ENCODE results near the gene BCAP31. TPM values are rescaled to one million over a fixed set of nuclear protein-coding genes. Genes with fewer than 3 reads are reported as not detected.
A peak's percentile ranks its signal among the peaks of the same experiment; 100 is the strongest.

BCAP31 gene
- total RNA-seq, 4 donors from 2014 or later = 99.0 to 126 (median 114) TPM

GRCh38 chrX:153722704-153723350, 1.4 kb downstream of the BCAP31 start:
- no peak for TF ChIP-seq POLR2A (IDR thresholded peaks at IDR 0.05)
- TF ChIP-seq, protein P1, sequence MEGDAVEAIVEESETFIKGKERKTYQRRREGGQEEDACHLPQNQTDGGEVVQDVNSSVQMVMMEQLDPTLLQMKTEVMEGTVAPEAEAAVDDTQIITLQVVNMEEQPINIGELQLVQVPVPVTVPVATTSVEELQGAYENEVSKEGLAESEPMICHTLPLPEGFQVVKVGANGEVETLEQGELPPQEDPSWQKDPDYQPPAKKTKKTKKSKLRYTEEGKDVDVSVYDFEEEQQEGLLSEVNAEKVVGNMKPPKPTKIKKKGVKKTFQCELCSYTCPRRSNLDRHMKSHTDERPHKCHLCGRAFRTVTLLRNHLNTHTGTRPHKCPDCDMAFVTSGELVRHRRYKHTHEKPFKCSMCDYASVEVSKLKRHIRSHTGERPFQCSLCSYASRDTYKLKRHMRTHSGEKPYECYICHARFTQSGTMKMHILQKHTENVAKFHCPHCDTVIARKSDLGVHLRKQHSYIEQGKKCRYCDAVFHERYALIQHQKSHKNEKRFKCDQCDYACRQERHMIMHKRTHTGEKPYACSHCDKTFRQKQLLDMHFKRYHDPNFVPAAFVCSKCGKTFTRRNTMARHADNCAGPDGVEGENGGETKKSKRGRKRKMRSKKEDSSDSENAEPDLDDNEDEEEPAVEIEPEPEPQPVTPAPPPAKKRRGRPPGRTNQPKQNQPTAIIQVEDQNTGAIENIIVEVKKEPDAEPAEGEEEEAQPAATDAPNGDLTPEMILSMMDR (IDR thresholded peaks at IDR 0.05) = no peak
- no peak for TF ChIP-seq EP300 (IDR thresholded peaks at IDR 0.05)
- Histone ChIP-seq H3K27ac (peak overlapping the region in 2 of 4 donors; percentile 85 to 91), H3K4me1 (peaks cover 0 to 45% (median 33%) of the 10 kb centered on the region in 4 donors), H3K9me3 (no peaks in the 10 kb centered on the region), H3K27me3 (no peaks in the 10 kb centered on the region), H3K4me3 (peak overlapping the region; percentile 58 to 83 (median 70)), H3K36me3 (peaks cover 0 to 29% (median 0%) of the 10 kb centered on the region in 3 donors)
- WGBS, 2 donors = 57 to 71% methylated on average over 9 to 12 of the region's 12 CpGs
- no peak for DNase-seq (ENCODE audit: low spot score in 2 of 2)

DNA sequence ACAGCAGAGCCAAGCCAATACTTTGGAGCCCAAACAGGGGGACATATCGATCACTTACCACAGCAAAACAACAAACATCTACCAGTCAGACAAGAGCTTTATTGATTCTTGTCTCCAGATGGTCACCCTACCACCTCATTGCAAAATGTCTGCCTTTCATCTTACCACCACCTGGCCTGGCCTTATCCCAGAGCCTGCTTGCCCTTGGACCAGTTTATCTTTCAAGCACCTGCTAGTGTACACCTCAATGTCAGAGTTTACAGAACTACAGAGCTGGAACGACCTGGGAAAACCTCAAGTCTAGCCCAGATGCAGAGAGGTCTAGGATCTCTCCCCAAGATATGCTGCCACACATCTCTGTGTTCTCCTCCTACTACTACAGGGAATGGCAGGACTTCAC, 4.5 kb downstream of the BCAP31 start:
- Histone ChIP-seq H3K36me3 (peaks cover 0 to 44% (median 3%) of the 10 kb centered on the region in 3 donors), H3K27ac (no peak overlapping the region), H3K4me1 (peaks cover 0 to 15% (median 3%) of the 10 kb centered on the region in 4 donors), H3K27me3 (no peaks in the 10 kb centered on the region), H3K9me3 (no peaks in the 10 kb centered on the region), H3K4me3 (no peak overlapping the region)
- DNase-seq (ENCODE audit: low spot score in 2 of 2) = no peak
- WGBS, 2 donors = 72 to 94% methylated on average over 2 of the region's 2 CpGs
- TF ChIP-seq EP300 (IDR thresholded peaks at IDR 0.05) = no peak
- no peak for TF ChIP-seq POLR2A (IDR thresholded peaks at IDR 0.05)
- TF ChIP-seq, protein P1 (IDR thresholded peaks at IDR 0.05) = no peak

DNA sequence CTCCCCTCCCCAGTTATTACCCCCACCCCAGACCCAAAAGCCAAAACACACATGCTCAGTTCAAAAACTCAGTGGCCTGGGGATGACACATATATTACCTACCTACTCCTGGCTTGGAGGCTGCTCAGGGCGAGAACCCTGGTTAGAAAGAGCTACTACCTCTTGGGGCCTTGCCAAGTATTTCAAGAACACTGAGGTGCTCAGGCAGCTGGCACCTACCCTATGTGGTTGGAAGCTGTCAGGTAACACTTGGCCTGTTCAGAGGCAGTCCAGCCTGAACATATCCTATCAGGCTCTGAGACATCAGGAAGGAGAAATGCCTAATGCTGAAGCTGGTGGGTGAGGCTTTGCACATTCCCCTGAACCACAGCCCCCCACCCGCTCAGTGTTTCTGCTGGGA, 4.9 kb downstream of the BCAP31 start:
- 88 to 89% methylated on average over 1 to 2 of the region's 2 CpGs for WGBS, 2 donors
- TF ChIP-seq, protein P1 (IDR thresholded peaks at IDR 0.05) = no peak
- TF ChIP-seq EP300 (IDR thresholded peaks at IDR 0.05) (no peak), POLR2A (IDR thresholded peaks at IDR 0.05) (no peak)
- Histone ChIP-seq H3K27me3 (no peaks in the 10 kb centered on the region), H3K4me1 (peaks cover 0 to 15% (median 3%) of the 10 kb centered on the region in 4 donors), H3K9me3 (no peaks in the 10 kb centered on the region), H3K27ac (no peak overlapping the region), H3K4me3 (no peak overlapping the region), H3K36me3 (peaks cover 0 to 49% (median 4%) of the 10 kb centered on the region in 3 donors)
- DNase-seq (ENCODE audit: low spot score in 2 of 2) = no peak

DNA sequence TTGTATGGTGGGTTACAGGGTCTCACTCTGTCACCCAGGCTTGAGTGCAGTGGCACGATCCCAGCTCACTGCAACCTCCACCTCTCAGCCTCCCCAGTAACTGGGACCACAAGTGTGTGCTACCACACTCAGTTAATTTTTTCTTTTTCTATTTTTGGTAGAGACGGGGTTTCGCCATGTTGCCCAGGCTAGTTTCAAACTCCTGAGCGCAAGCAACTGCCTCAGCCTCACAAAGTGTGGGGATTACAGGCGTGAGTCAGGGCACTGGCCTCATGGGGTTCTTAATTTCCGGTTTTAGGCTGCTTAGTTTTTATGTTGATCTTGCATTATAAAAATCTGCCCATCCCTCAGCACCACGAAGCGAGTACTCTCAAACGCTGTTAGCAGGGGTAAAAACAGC, 6.7 kb downstream of the BCAP31 start:
- DNase-seq (ENCODE audit: low spot score in 2 of 2) = no peak
- 86 to 92% methylated on average over 9 of the region's 9 CpGs for WGBS, 2 donors
- H3K36me3 ChIP-seq = peaks cover 0 to 59% (median 4%) of the 10 kb centered on the region in 3 donors
- peaks cover 0 to 6% (median 0%) of the 10 kb centered on the region in 4 donors for H3K4me1 ChIP-seq
- no peak for TF ChIP-seq EP300 (IDR thresholded peaks at IDR 0.05)
- no peak for TF ChIP-seq POLR2A (IDR thresholded peaks at IDR 0.05)
- TF ChIP-seq, protein P1 (IDR thresholded peaks at IDR 0.05) = no peak
- H3K27ac ChIP-seq = no peak overlapping the region
- no peaks in the 10 kb centered on the region for H3K27me3 ChIP-seq
- H3K4me3 ChIP-seq = no peak overlapping the region
- no peaks in the 10 kb centered on the region for H3K9me3 ChIP-seq

- DNase-seq (ENCODE audit: low spot score in 2 of 2) = no peak
- Histone ChIP-seq H3K27ac (no peak overlapping the region), H3K4me1 (no peaks in the 10 kb centered on the region), H3K36me3 (peaks cover 0 to 55% (median 4%) of the 10 kb centered on the region in 3 donors), H3K9me3 (no peaks in the 10 kb centered on the region), H3K4me3 (no peak overlapping the region), H3K27me3 (no peaks in the 10 kb centered on the region)
- 79 to 81% methylated on average over 3 of the region's 3 CpGs for WGBS, 2 donors
- TF ChIP-seq EP300 (IDR thresholded peaks at IDR 0.05) (no peak), POLR2A (IDR thresholded peaks at IDR 0.05) (no peak)
- TF ChIP-seq, protein P1 (IDR thresholded peaks at IDR 0.05) = no peak
These were observed 9.9 kb downstream of the BCAP31 start for GRCh38 chrX:153714256-153714655.

All from tibial nerve (tissue), 4 donors.